Hepatocyte (in vitro differentiated cells): Measurements from ENCODE around the gene CACNA1F. TPM values are rescaled to one million over a fixed set of nuclear protein-coding genes. Genes with fewer than 3 reads are reported as not detected.

ENCODE experiments used
- DNase-seq: peaks from one replicate; pipeline ENCODE4 v3.0.0-alpha.2; 2016; ENCODE audit warnings: low spot score
- H2AFZ ChIP-seq: fragments of 200-600 bp; sonication (generic); 2 replicates; pipeline ENCODE4 v1.6.0; 2016; ENCODE audit warnings: antibody characterized with exemption, mild to moderate bottlenecking
- H3K27ac ChIP-seq: fragments of 200-600 bp; sonication (generic); 2 replicates; pipeline ENCODE4 v1.5.1; 2016; ENCODE audit warnings: mild to moderate bottlenecking
- H3K27me3 ChIP-seq: fragments of 200-600 bp; sonication (generic); 2 replicates; pipeline ENCODE4 v1.6.1; 2016
- H3K36me3 ChIP-seq: fragments of 200-600 bp; sonication (generic); replicated peaks from 2 replicates; pipeline ENCODE4 v1.5.1; 2016; ENCODE audit warnings: low read depth; ENCODE audit not compliant: insufficient read depth
- H3K4me1 ChIP-seq: fragments of 200-600 bp; sonication (generic); 2 replicates; pipeline ENCODE4 v1.5.1; 2016; ENCODE audit warnings: mild to moderate bottlenecking, moderate library complexity; ENCODE audit not compliant: insufficient read depth
- H3K4me2 ChIP-seq: fragments of 200-600 bp; sonication (generic); 2 replicates; pipeline ENCODE4 v1.6.0; 2016
- H3K4me3 ChIP-seq: fragments of 200-600 bp; sonication (generic); 2 replicates; pipeline ENCODE4 v1.5.1; 2016; ENCODE audit warnings: mild to moderate bottlenecking
- H3K79me2 ChIP-seq: fragments of 200-600 bp; sonication (generic); 2 replicates; pipeline ENCODE4 v1.6.0; 2017; ENCODE audit warnings: mild to moderate bottlenecking
- H3K9me2 ChIP-seq: fragments of 200-600 bp; sonication (generic); replicated peaks from 2 replicates; pipeline ENCODE4 v1.6.0; 2017; ENCODE audit warnings: mild to moderate bottlenecking; ENCODE audit not compliant: insufficient read depth
- H3K9me3 ChIP-seq: fragments of 200-600 bp; sonication (generic); 2 replicates; pipeline ENCODE4 v1.5.1; 2016; ENCODE audit warnings: low read depth, mild to moderate bottlenecking
- H4K20me1 ChIP-seq: fragments of 200-600 bp; sonication (generic); 2 replicates; pipeline ENCODE4 v1.6.0; 2016; ENCODE audit warnings: mild to moderate bottlenecking; ENCODE audit not compliant: insufficient read depth, poor library complexity, severe bottlenecking
- EZH2 ChIP-seq: fragments of 200-600 bp; sonication (generic); IDR thresholded peaks from 2 replicates; pipeline ENCODE4 v1.6.1; 2016; ENCODE audit warnings: antibody characterized with exemption, mild to moderate bottlenecking, borderline replicate concordance
- EZH2phosphoT487 ChIP-seq: fragments of 200-600 bp; sonication (generic); IDR thresholded peaks from one replicate; pipeline ENCODE4 v1.6.1; 2018; ENCODE audit warnings: antibody characterized with exemption, mild to moderate bottlenecking, low read depth, moderate library complexity; ENCODE audit not compliant: unreplicated experiment, severe bottlenecking
- WGBS: methylation state at CpG from one replicate; pipeline ENCODE4 v1.1.6; 2016; ENCODE audit warnings: low lambda C conversion rate; ENCODE audit errors: missing lambda C conversion rate; 5-methylcytosine and 5-hydroxymethylcytosine counted together
- polyA plus RNA-seq: library from polyadenylated mRNA; unstranded; fragments of >200 nt; fragmentation: Nextera tagmentation; extraction: Ambion mirVana; gene quantifications from 2 replicates; pipeline ENCODE4 v1.2.1, GENCODE V29; 2016
- total RNA-seq: library from RNA; depleted of rRNA; stranded (reverse); fragments of >200 nt; gene quantifications from 2 replicates; pipeline ENCODE4 v1.2.3, GENCODE V29; 2014
- TF ChIP-seq, protein P1 (sequence below): fragments of 200-600 bp; sonication (generic); IDR thresholded peaks from 2 replicates; pipeline ENCODE4 v1.5.1; 2016; ENCODE audit warnings: antibody characterized with exemption, mild to moderate bottlenecking; ENCODE audit not compliant: poor library complexity

The CACNA1F gene
- total and polyA plus RNA-seq, 2 experiments from 2014 or later, result 0.27 to 1.6 TPM

DNA sequence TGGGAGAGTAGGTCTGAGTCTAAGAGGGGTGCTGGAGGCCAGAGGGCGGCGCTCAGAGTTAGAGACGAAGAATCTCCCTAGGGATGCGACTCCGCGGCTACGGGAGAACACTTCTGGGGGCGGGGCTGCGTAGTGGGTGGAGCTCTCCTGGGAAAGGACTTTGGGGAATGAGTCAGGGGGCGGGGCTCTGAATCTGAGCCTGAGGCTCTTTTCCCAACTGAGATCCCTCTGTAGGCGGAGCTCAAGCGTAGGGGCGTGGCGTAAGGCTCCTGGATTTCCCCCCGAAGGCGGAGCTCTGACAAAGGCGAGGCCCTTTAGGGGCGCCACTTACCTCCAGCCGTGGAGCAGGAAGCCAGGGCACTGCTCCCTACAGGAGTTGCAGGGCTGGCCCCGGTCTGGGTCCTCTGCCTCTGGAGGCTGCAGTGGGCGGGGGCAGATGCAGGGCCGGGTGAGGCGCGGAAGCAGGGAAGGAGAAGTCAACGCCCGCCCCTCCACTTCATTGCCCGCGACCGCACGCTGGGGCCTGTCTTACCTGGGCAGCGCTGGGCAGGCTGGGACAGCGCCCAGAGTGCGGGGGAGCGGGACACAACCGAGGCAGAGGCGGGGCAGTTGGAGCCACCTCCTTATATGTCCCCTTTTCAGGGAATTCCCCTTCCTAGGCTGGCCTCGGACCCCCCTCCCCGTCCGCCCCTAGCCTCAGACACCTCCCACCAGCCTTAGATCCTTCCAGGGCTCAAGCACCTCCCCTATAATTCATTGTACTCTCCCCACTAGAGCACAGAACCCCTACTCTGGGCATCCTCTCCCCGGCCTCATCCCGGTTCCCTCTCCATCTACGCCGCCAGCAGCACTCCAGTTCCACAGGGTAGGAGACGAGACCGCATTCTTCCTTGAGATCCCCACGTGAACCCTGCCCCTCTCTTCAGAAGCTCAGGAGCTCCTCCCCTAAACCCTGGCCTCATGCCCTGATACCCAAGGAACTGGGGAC lies 48.6 kb downstream of the CACNA1F start:
- no peaks in the 10 kb centered on the region for H3K27me3 ChIP-seq
- H3K9me3 ChIP-seq, result no peaks in the 10 kb centered on the region
- WGBS, result 60% methylated on average over 43 of the region's 46 CpGs
- no peaks in the 10 kb centered on the region for H3K79me2 ChIP-seq
- no peaks in the 10 kb centered on the region for H3K4me1 ChIP-seq
- DNase-seq, result peak; percentile 93
- H4K20me1 ChIP-seq, result no peaks in the 10 kb centered on the region
- peak overlapping the region; percentile 86 for H3K4me2 ChIP-seq
- no peak overlapping the region for H3K4me3 ChIP-seq
- no peaks in the 10 kb centered on the region for H3K9me2 ChIP-seq
- TF ChIP-seq, protein P1, sequence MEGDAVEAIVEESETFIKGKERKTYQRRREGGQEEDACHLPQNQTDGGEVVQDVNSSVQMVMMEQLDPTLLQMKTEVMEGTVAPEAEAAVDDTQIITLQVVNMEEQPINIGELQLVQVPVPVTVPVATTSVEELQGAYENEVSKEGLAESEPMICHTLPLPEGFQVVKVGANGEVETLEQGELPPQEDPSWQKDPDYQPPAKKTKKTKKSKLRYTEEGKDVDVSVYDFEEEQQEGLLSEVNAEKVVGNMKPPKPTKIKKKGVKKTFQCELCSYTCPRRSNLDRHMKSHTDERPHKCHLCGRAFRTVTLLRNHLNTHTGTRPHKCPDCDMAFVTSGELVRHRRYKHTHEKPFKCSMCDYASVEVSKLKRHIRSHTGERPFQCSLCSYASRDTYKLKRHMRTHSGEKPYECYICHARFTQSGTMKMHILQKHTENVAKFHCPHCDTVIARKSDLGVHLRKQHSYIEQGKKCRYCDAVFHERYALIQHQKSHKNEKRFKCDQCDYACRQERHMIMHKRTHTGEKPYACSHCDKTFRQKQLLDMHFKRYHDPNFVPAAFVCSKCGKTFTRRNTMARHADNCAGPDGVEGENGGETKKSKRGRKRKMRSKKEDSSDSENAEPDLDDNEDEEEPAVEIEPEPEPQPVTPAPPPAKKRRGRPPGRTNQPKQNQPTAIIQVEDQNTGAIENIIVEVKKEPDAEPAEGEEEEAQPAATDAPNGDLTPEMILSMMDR, result no peak
- TF ChIP-seq EZH2phosphoT487 (no peak), EZH2 (no peak)
- peak overlapping the region; percentile 45 for H3K27ac ChIP-seq
- no peaks in the 10 kb centered on the region for H3K36me3 ChIP-seq
- H2AFZ ChIP-seq, result no peak overlapping the region

DNA sequence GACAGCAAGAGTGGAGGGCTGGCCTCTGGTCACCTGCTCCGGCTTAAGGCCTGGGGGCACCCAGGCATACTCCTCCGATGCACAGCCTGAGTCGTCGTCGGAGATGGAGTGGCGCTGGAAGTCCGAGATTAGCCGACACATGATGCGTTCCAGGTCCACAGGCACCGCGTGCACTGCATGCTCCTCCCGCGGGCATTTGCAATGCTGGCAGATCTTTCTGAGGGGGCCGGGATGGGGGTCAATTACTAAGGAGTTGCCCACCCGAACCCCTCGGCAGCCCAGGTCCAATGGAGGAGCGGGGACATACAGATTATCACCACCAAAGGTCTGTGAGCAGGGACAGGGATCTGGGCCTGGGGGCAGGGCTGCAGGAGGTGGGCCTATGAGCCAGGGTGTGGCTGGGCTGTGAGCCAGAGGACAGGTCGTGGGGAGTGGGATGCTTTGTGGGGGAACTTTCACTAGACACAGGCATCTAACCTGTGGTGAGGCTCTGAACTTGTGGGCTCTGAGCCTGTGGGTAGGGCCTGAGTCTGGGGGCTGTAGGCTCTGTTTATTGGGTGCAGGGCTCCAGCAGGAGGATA lies 49.3 kb downstream of the CACNA1F start:
- H3K27ac ChIP-seq, result no peak overlapping the region
- no peak overlapping the region for H3K4me3 ChIP-seq
- 85% methylated on average over 13 of the region's 18 CpGs for WGBS

DNA sequence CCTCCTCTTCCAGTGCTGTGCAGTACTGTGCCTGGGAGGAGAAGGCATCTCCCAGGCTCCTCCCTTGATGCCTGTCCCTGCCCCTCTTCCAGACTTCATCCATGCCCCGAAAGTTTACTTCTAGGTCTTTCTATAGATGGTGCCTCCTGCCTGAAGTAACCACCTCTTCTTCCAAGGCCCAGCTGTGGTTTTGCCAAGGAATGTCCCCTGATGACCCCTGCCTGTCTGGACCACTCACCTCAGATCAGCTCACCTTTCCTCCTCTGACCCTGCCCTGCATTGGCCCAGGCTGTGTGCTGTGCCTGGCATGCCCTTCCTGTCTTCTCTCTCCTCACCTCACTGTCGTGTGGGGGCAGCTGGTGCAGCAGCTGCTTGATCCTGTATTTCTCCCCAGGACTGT lies 53.8 kb downstream of the CACNA1F start:
- Histone ChIP-seq H3K9me3 (no peaks in the 10 kb centered on the region), H2AFZ (no peak overlapping the region), H3K4me1 (no peaks in the 10 kb centered on the region), H3K4me2 (no peak overlapping the region), H3K79me2 (no peaks in the 10 kb centered on the region), H3K27me3 (no peaks in the 10 kb centered on the region), H3K27ac (no peak overlapping the region), H3K4me3 (no peak overlapping the region), H3K9me2 (no peaks in the 10 kb centered on the region), H3K36me3 (no peaks in the 10 kb centered on the region), H4K20me1 (no peaks in the 10 kb centered on the region)
- no peak for DNase-seq
- whole genome bisulfite sequencing, result 72% methylated on average over 2 of the region's 2 CpGs
- TF ChIP-seq, protein P1, result no peak

More for the DNA sequence above, 49.3 kb downstream of the CACNA1F start:
- TF ChIP-seq EZH2, result no peak
- TF ChIP-seq EZH2phosphoT487, result no peak
- TF ChIP-seq, protein P1, result no peak
- Histone ChIP-seq H3K4me1 (no peaks in the 10 kb centered on the region), H3K9me3 (no peaks in the 10 kb centered on the region), H3K36me3 (no peaks in the 10 kb centered on the region), H3K79me2 (no peaks in the 10 kb centered on the region), H4K20me1 (no peaks in the 10 kb centered on the region), H3K27me3 (no peaks in the 10 kb centered on the region), H3K9me2 (no peaks in the 10 kb centered on the region), H3K4me2 (peak overlapping the region; percentile 86), H2AFZ (no peak overlapping the region)
- DNase-seq, result no peak
